T-helper 2 cell (primary cell): ENCODE measurements around the gene RNF187.

ENCODE experiments used
- DNase-seq, 5 experiments: peaks; one replicate each; pipeline versions ENCODE4 v3.0.0 to v3.0.0-alpha.2; 2012 to 2022

RNF187 gene

DNA sequence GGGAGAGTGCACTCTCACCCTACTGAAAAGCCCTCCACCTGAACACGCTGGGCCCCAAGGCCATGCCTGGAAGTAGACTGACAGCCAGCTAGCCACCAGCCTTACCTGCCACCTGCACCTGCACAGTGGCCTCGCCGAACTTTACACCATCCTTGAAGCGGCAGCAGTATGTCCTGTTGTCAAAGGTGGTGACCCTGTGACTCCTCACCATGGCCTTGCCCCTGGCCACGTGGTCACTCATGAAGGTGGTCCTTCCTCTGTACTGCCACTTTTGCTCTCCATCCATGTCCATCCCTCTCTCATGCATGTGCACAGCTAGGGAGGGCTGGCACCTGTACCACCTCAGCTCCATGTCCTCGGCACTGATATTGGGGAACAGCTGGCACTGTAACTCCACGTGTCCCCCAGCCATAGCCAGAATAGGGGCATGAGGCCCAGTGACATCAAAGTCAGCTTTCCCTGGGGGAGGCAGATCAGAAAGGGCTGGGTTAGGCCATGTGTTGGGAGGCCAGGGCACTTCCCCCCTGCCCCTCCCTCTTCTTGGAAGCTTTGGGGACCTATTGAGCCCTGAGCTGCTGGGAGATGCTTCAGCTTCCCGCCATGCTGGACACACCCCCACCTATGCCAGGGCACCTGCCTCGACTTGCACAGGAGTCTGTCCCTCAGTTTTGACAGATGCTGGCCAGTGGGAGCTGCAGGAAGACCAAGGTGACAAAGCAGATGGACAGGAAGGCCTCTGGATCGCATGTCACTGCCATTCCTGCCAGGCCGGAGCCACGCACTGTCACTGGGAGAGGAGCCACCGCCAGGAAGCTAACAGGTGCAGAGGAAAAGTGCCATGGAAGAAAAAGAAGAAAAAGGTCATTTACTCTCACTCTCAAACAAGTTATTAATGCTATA, 24.6 kb downstream of the RNF187 start:
- no peak for DNase-seq

DNA sequence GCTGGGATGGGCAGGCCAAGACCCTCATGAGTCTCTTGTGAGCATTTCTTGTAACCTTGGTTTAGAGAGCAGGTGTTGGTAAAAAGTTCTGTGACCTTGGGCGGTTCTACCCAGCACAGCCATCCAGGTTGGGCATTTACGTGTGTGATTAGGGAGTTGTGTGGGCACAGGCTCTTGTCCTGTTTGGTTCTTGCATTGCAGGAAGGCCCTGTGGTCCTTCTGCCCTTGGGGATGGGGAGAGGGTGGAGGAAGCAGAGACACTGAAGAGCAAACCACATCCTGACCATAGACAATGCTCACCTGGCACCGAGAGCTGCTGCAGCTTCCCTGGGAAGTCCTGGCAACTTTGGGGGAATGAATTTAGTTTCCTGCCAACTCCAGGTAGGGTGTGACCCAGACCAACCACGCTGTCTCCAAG, 25.6 kb downstream of the RNF187 start:
- peak in 1 of 5 experiments; percentile 27 for DNase-seq

DNA sequence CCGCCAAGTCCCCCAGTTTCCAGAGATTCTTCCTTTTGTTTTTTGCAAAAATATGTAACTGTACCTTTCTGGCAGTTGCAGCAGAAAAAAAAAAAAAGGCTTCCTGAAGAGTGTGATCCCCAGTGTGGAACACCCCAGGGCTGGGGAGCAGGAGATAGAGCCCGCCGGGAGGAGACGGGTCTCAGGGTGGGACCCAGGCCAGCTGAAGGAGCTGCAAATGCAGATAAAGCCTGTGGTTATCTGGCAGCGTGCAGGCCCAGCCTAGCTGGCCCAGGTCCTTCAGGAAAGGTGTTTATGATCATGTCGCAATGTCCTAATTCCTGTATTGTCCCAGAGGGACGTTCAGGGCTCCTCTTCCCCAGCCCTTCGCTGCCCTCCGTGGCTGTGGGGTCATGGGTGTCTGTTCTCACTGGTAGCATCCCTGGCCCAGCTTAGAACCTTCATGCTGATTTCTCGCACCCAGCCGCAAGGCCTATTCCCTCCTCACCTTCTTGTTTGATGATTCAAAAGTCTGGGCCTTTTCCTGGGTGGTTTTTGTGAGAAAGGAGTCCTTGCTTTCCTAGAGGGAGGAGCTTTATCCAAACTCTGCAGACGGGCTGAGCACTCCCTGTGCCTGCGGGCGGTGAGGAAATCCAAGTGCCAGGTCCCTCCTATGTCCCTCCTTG, 26.2 kb downstream of the RNF187 start:
- DNase-seq, result no peak

DNA sequence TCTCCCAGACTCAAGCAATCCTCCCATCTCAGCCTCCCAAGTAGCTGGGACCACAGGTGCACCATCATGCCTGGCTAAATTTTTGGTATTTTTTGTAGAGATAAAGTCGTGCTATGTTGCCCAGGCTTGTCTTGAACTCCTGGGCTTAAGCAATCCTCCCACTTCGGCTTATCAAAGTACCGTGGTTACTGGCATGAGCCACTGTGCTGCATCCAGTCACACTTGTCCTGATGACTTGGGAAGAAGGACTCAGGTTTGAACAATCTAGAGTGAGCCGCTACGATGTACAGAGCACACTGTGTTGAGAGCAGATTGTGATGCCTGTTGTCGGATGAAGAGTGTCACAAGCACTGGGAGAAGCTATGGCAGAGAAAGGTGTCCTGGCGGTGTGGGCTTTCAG, 27.2 kb downstream of the RNF187 start:
- no peak for DNase-seq

DNA sequence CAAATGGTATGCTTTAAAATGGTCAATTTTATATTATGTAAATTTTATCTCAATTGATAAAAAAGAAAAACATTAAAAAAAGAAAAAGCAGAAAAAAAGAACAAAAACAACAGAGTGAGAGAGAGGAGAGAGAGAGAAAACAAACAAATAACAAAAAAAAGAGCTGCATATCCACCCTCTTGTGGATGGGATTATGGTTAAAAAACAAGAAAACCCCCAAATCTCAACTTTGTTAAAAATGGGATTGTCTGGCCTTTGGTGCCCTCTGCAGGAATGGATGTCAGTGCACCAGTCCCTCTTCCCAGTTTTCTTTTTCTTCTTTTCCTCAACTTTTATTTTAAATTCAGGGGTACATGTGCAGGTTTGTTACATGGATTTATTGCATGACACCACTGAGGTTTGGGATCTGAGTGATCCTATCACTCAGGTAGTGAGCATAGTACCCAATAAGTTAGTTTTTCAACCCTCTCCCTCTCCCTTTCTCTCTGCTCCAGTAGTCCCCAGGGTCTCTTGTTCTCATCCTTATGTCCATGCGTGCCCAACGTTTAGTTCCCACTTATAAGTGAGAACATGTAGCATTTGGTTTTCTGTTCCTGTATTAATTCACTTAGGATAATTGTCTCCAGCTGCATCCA, 28.1 kb downstream of the RNF187 start:
- peak in 3 of 5 experiments; percentile 23 to 35 (median 24) for DNase-seq

DNA sequence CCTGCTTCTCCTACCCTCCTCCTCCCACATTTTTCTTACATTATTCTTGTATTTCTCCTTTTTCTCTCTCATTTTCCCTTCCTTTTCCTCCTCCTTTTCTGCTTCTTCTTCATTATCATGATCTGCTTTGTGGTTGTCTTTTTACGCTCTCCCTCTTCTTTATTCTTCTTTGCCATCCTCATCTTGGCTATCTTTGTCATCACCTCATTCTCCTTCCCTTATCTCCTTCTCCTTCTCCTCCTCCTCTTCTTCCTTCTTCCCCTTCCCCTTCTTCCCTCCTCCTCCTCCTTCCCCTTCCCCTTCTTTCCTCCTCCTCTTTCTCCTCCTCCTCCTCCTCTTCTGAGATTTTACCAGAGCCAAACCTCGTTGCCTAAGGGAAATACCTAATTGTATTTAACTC, 30.5 kb downstream of the RNF187 start:
- DNase-seq, result no peak

DNA sequence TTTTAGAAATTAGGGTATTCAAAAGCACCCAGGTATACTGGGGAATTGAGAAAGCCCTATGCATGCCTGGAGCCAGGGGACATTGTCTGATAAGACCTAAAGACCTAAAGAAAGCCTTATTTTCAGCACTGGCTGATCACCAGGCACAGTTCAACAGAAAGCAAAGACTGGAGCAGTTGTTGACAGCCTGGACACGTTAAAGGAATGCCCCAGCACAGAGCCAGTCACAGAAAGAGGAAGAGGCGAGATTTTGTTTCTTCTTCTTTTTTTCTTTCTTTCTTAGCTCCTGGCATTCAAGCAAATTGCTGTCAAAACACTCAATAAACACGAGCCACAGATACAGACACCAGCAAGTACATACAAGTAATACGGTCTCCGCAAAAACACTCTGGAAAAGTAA, 40.4 kb downstream of the RNF187 start:
- DNase-seq, result no peak

DNA sequence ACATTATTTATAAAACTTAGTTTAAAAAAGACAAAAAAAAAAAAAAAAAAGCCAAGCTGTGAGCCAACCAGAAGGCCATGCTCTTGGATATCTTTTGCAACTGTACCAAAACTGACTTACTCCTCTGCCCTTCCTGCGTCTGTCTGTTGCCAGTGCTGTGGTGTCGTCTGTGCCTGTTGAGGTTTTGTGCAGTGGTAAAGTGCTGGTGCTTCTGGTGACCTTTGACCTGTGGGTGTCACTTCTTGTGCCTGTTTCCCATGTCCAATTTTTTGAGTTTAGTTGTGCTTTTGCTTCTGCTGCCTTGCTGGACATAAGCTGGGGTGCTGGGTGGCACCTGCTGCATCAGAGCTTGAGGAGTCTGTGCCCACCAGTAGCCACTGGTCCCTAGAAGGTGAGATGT, 41.4 kb downstream of the RNF187 start:
- DNase-seq, result no peak

DNA sequence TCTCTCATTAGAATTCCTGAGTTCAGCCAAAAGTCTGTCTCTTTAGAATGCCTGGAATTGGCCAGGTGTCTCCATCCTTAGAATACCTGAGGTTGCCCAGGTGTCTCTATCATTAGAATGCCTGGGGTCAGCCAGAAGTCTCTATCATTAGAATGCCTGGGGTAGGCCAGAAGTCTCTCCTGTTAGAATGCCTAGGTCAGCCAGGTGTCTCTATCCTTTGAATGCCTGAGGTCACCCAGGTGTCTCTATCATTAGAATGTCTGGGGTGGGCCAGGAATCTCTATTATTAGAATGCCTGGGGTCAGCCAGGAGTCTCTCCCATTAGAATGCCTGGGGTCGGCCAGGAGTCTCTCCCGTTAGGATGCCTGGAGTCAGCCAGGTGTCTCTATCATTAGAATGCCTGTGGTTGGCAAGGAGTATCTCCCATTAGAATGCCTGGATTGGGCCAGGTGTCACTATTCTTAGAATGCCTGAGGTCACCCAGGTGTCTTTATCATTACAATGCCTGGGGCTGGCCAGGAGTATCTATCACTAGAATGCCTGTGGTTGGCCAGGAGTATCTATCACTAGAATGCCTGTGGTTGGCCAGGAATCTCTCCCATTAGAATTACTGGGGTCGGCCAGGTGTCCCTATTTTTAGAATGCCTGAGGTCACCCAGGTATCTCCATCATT, 43.0 kb downstream of the RNF187 start:
- no peak for DNase-seq

DNA sequence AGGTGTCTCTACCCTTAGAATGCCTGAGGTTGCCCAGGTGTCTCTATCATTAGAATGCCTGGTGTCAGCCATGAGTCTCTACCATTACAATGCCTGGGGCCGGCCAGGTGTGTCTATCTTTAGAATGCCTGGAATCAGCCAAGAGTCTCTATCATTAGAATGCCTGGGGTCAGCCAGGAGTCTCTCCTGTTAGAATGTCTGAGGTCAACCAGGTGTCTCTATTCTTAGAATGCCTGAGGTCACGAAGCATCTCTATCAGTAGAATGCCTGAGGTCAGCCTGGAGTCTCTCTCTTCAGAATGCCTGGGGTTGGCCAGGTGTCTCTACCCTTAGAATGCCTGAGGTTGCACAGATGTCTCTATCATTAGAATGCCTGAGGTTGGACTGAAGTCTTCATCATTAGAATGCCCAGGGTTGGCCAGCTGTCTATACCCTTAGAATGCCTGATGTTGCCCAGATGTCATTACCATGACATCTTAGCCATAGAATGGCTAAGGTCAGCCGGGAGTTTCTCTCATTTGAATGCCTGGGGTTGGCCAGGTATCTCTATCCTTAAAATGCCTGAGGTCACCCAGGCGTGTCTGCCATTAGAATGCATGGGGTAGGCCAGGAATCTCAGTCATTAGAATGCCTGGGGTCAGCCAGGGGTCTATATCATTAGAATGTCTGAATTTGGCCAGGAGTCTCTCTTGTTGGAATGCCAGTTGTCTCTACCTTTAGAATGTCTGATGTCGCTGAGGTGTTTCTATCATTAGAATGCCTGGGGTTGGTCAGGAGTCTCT, 44.0 kb downstream of the RNF187 start:
- DNase-seq, result no peak

DNA sequence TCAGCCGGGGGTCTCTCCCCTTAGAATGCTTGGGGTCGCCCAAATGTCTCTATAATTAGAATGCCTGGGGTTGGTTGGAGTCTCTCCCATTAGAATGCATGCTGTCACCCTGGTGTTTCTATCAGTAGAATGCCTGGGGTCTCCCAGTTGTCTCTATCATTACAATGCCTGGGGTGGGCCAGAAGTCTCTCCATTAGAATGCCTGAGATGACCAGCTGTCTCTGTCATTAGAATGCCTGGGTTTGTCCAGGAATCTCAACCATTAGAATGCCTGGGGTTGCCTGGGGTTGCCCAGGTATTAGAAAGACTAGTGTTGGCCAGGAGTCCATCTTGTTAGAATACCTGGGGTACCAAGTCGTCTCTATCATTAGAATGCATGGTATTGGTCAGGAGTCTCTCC, 51.6 kb downstream of the RNF187 start:
- DNase-seq, result no peak

DNA sequence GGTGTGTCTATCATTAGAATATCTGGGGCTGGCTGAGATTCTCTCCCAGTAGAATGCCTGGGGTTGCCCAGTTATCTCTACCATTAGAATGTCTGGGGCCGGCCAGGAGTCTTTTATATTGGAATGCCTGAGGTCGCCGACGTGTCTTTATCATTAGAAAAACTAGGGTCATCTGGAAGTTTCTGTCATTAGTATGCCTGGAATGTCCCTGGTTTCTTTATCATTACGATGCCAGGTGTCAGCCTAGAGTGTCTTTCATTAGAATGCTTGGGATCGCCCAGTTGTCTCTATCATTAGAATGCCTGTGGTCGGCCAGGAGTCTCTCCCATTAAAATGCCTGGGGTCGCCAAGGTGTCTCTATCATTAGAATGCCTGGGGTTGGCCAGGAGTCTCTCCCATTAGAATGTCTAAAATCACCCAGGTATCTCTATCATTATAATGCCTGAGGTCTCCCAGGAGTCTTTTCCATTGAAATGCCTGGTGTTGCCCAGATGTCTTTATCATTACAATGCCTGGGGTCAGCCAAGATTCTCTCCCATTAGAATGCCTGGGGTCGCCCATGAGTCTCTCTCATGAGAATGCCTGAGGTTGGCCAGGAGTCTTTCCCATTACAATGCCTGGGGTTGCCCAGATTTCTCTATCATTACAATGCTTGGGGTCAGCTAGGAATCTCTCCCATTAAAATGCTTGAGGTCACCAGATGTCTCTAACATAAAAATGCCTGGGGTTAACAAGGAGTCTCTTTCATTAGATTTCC, 53.2 kb downstream of the RNF187 start:
- no peak for DNase-seq

DNA sequence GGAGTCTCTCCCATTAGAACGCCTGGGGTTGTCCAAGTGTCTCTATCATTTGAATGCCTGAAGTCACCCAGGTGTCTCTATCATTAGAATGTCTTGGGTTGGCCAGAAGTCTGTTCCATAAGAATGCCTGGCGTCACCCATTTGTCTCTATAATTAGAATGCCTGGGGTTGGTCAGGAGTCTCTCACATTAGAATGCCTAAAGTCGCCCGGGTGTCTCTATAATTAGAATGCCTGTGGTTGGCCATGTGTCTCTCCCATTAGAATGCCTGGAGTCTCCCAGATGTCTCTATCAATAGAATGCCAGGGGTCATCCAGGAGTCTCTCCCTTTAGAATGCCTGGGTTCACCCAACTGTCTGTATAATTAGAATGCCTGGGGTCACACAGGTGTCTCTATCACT, 54.5 kb downstream of the RNF187 start:
- DNase-seq, result no peak

DNA sequence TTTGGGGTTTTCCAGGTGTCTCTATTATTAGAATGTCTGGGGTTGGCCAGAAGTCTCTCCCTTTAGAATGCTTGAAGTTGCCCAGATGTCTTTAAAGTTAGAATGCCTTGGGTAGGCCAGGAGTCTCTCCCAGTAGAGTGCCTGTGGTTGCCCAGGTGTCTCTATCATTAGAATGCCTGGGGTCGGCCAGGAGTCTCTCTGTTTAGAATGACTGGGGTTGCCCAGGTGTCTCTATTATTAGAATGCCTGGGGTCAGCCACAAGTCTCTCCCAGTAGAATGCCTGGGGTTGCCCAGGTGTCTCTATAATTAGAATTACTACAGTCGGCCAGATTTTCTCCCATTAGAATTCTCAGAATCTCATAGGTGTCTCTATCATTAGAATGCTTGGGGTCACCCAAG, 55.2 kb downstream of the RNF187 start:
- DNase-seq, result no peak

DNA sequence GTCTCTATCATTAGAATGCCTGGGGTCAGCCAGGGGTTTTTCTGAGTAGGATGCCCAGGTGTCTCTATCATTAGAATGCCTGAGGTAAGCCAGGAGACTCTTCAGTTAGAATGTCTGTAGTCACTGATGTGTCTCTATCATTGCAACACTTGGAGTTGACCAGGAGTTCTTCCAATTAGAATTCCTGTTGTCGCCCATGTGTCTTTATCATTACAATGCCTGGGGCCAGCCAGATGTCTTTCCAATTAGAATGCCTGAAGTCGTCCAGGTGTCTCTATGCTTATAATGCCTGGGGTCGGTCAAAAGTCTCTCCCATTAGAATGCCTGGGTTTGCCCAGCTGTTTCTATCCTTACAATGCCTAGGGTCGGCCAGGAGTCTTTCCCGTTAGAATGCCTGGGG, 55.8 kb downstream of the RNF187 start:
- DNase-seq, result no peak

DNA sequence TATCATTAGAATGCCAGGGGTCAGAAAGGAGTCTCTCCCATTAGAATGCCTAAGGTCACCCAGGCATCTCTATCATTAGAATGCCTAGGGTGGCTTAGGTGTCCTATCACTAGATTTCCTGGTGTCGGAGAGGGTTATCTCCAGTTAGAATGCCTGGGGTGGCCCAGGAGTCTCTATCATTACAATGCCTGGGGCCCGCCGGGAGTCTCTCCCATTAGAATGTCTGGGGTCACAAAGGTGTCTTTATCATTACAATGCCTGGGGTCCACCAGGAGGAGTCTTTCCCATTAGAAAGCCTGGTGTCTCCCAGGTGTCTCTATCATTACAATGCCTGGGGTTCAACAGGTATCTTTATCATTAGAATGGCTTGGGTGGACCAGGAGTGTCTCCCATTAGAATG, 56.2 kb downstream of the RNF187 start:
- no peak for DNase-seq

DNA sequence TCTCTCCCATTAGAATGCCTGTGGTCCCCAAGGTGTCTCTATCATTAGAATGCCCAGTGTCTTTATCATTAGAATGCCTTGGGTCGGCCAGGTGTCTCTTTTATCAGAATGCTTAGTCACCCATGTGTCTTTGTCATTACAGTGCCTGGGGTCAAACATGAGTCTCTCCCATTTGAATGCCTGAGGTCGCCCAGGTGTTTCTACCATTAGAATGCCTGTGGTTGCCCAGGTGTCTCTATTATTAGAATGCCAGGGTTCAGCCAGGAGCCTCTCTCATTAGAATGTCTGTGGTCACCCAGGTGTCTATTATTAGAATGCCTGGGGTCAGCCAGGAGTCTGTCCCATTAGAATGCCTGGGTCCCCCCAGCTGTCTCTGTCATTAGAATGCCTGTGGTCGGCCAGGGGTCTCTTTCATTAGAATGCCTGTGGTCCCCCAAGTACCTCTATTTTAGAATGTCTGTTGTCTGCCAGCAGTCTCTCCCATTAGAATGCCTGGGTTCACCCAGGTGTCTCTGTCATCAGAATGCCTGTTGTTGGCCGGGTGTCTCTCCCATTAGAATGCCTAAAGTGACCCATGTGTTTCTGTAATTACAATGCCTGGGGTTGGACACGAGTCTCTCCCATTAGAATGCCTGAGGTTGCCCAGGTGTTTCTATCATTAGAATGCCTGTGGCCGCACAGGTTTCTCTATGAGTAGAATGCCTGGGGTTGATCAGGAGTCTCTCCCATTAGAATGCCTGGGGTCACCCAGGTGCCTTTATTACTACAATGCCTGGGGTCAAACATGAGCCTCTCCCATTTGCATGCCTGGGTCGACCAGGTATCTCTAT, 57.1 kb downstream of the RNF187 start:
- no peak for DNase-seq

DNA sequence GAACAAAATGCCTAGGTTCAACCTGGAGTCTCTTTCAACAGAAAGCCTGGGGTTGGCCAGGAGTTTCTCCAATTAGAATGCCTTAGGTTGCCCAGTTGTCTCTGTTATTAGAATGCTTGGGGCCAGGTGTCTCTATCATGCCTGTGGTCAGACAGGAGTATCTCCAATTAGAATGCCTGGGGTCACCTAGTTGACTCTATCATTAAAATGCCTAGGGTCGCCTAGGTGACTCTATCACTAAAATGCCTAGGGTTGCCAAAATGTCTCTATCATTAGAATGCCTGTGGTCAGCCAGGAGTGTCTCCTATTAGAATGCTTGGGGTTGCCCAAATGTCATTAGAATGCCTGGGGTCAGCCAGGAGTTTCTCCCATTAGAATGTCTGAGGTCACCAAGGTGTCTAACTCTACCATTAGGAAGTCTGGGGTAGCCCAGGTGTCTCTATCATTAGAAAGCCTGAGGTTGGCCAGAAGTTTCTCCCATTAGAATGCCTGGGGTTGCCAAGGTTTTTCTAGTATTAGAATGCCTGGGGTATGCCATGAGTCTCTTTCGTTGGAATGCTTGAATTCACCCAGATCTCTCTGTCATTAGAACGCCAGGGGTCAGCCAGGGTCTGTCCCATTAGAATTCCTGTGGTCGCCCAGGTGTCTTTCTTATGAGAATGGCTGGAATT, 57.9 kb downstream of the RNF187 start:
- DNase-seq, result no peak
